Gastroesophageal sphincter (tissue), 3 donors: ENCODE measurements around the gene ZNF687.

Experiments
- CTCF ChIP-seq, 4 experiments: fragments of 200-600 bp in 2 of 4; fragments of 450-650 bp in 2 of 4; sonication (generic) in 1 of 4; IDR thresholded peaks; one replicate each; pipeline ENCODE4 v1.5.1; 2017 to 2019; ENCODE audit warnings: antibody characterized with exemption in 4 of 4, mild to moderate bottlenecking in 2 of 4, moderate library complexity in 2 of 4
- EP300 ChIP-seq: sonication (generic); formaldehyde crosslinking; IDR thresholded peaks from one replicate; pipeline ENCODE4 v1.6.1; 2017; ENCODE audit warnings: antibody characterized with exemption, mild to moderate bottlenecking
- POLR2A ChIP-seq, 2 donors: fragments of 450-650 bp; IDR thresholded peaks; one replicate each; pipeline ENCODE4 v1.6.1; 2017; ENCODE audit warnings: antibody characterized with exemption in 2 of 2, mild to moderate bottlenecking in 2 of 2, moderate library complexity in 1 of 2
- POLR2AphosphoS5 ChIP-seq: sonication (generic); formaldehyde crosslinking; IDR thresholded peaks from one replicate; pipeline ENCODE4 v1.6.1; 2017; ENCODE audit warnings: antibody characterized with exemption

GRCh38 chr1:151324390-151324930 lies 42.4 kb downstream of the ZNF687 start:
- TF ChIP-seq CTCF (IDR thresholded peaks at IDR 0.05) (no peak), POLR2AphosphoS5 (no peak), EP300 (no peak), POLR2A (IDR thresholded peaks at IDR 0.05) (no peak)
